GM23248 (cell line): Measurements from ENCODE around the gene MCF2L. TPM values are rescaled to one million over a fixed set of nuclear protein-coding genes. Genes with fewer than 3 reads are reported as not detected.

Experiments
- DNase-seq: peaks from one replicate; pipeline ENCODE4 v3.0.0-alpha.2; 2015
- H2AFZ ChIP-seq: fragments of 200-600 bp; sonication (generic); 2 replicates; pipeline ENCODE4 v1.6.1; 2016; ENCODE audit warnings: antibody characterized with exemption
- H3F3A ChIP-seq: fragments of 200-600 bp; sonication (generic); 2 replicates; pipeline ENCODE4 v1.6.1; 2016; ENCODE audit warnings: mild to moderate bottlenecking, antibody characterized with exemption, mixed run types; ENCODE audit not compliant: insufficient read depth
- H3K27ac ChIP-seq: fragments of 200-600 bp; sonication (generic); 2 replicates; pipeline ENCODE4 v1.5.1; 2016; ENCODE audit warnings: mild to moderate bottlenecking
- H3K27me3 ChIP-seq: fragments of 200-600 bp; sonication (generic); replicated peaks from 2 replicates; pipeline ENCODE4 v1.6.1; 2016; ENCODE audit warnings: mild to moderate bottlenecking; ENCODE audit not compliant: insufficient read depth
- H3K36me3 ChIP-seq: fragments of 200-600 bp; sonication (generic); 2 replicates; pipeline ENCODE4 v1.6.1; 2016; ENCODE audit warnings: low read depth, mild to moderate bottlenecking
- H3K4me1 ChIP-seq: fragments of 200-600 bp; sonication (generic); 2 replicates; pipeline ENCODE4 v1.6.1; 2016; ENCODE audit warnings: mild to moderate bottlenecking; ENCODE audit not compliant: insufficient read depth
- H3K4me2 ChIP-seq: fragments of 200-600 bp; sonication (generic); one replicate; pipeline ENCODE4 v1.6.1; 2016; ENCODE audit warnings: mild to moderate bottlenecking; ENCODE audit not compliant: unreplicated experiment
- H3K4me3 ChIP-seq: fragments of 200-600 bp; sonication (generic); 2 replicates; pipeline ENCODE4 v1.5.1; 2016; ENCODE audit warnings: mild to moderate bottlenecking
- H3K79me2 ChIP-seq: fragments of 200-600 bp; sonication (generic); 2 replicates; pipeline ENCODE4 v1.6.1; 2016; ENCODE audit warnings: mild to moderate bottlenecking; ENCODE audit not compliant: insufficient read depth
- H3K9ac ChIP-seq: fragments of 200-600 bp; sonication (generic); 2 replicates; pipeline ENCODE4 v1.6.1; 2016; ENCODE audit warnings: mild to moderate bottlenecking
- H3K9me2 ChIP-seq: fragments of 200-600 bp; sonication (generic); 2 replicates; pipeline ENCODE4 v1.6.1; 2016; ENCODE audit warnings: mixed run types, mild to moderate bottlenecking, moderate library complexity; ENCODE audit not compliant: insufficient read depth
- H3K9me3 ChIP-seq: fragments of 200-600 bp; sonication (generic); one replicate; pipeline ENCODE4 v1.6.1; 2017; ENCODE audit warnings: low read depth
- H4K20me1 ChIP-seq: fragments of 200-600 bp; sonication (generic); 2 replicates; pipeline ENCODE4 v1.6.0; 2016; ENCODE audit not compliant: insufficient read depth
- EZH2 ChIP-seq: fragments of 200-600 bp; sonication (generic); IDR thresholded peaks from 2 replicates; pipeline ENCODE4 v1.6.1; 2018; ENCODE audit warnings: antibody characterized with exemption, mild to moderate bottlenecking; ENCODE audit not compliant: insufficient read depth, poor library complexity, severe bottlenecking
- EZH2phosphoT487 ChIP-seq: fragments of 200-600 bp; sonication (generic); IDR thresholded peaks from 2 replicates; pipeline ENCODE4 v1.6.1; 2018; ENCODE audit warnings: antibody characterized with exemption, moderate library complexity, mild to moderate bottlenecking, low read depth; ENCODE audit not compliant: insufficient read depth
- WGBS, 2 experiments: methylation state at CpG; one replicate each; pipeline ENCODE4 v1.1.6; 2015 to 2017; ENCODE audit warnings: low lambda C conversion rate in 2 of 2, low coverage in 1 of 2; ENCODE audit errors: missing lambda C conversion rate in 2 of 2; 5-methylcytosine and 5-hydroxymethylcytosine counted together
- in situ Hi-C: fragments of 300-500 bp; cut with MboI; formaldehyde crosslinking; loops from 2 replicates; pipeline ENCODE4 v1.15.0; 2020
- polyA plus RNA-seq: library from polyadenylated mRNA; unstranded; fragments of >200 nt; fragmentation: Nextera tagmentation; extraction: Ambion mirVana; gene quantifications from 2 replicates; pipeline ENCODE4 v1.2.1, GENCODE V29; 2016
- total RNA-seq: library from RNA; depleted of rRNA; stranded (reverse); fragments of >200 nt; shearing (Covaris generic); gene quantifications from 2 replicates; pipeline ENCODE4 v1.2.3, GENCODE V29; 2014

The MCF2L gene
- total and polyA plus RNA-seq, 2 experiments from 2014 or later = not detected

- Histone ChIP-seq H3K9me3 (no peaks in the 10 kb centered on the region), H2AFZ (no peak overlapping the region), H3K9ac (no peak overlapping the region), H3K79me2 (no peaks in the 10 kb centered on the region), H3K4me2 (no peak overlapping the region), H3K4me3 (no peak overlapping the region), H3K27me3 (no peaks in the 10 kb centered on the region), H3K27ac (no peak overlapping the region), H4K20me1 (no peaks in the 10 kb centered on the region), H3K4me1 (no peaks in the 10 kb centered on the region), H3K9me2 (no peaks in the 10 kb centered on the region), H3K36me3 (no peaks in the 10 kb centered on the region), H3F3A (no peaks in the 10 kb centered on the region)
- no peak for DNase-seq
- in situ Hi-C loops = no loop called here
- TF ChIP-seq EZH2phosphoT487 = no peak
- TF ChIP-seq EZH2 = no peak
- WGBS, 2 experiments = 67 to 82% methylated on average over 13 to 15 of the region's 15 CpGs
These were observed 177.0 kb downstream of the MCF2L start for GRCh38 chr13:113145911-113146598.

- Histone ChIP-seq H4K20me1 (no peaks in the 10 kb centered on the region), H3K4me1 (no peaks in the 10 kb centered on the region), H3K9me2 (no peaks in the 10 kb centered on the region), H3F3A (no peaks in the 10 kb centered on the region), H3K36me3 (no peaks in the 10 kb centered on the region), H3K9me3 (no peaks in the 10 kb centered on the region), H2AFZ (no peak overlapping the region), H3K4me2 (no peak overlapping the region), H3K79me2 (no peaks in the 10 kb centered on the region), H3K4me3 (no peak overlapping the region), H3K27ac (no peak overlapping the region), H3K27me3 (no peaks in the 10 kb centered on the region), H3K9ac (no peak overlapping the region)
- no peak for TF ChIP-seq EZH2phosphoT487
- TF ChIP-seq EZH2 = no peak
- in situ Hi-C loops = no loop called here
- no peak for DNase-seq
- WGBS, 2 experiments = 74 to 77% methylated on average over 9 of the region's 9 CpGs
These were observed 177.7 kb downstream of the MCF2L start for GRCh38 chr13:113146750-113147149.

GRCh38 chr13:113147206-113147605 is 178.2 kb downstream of the MCF2L start:
- H3K27me3 ChIP-seq = no peaks in the 10 kb centered on the region

GRCh38 chr13:113148407-113148806 is 179.4 kb downstream of the MCF2L start:
- H2AFZ ChIP-seq = no peak overlapping the region
- DNase-seq = no peak
- H3K4me1 ChIP-seq = peaks cover 4% of the 10 kb centered on the region; the same call in 1 of the 2 replicates
- no peak overlapping the region for H3K9ac ChIP-seq
- 70 to 74% methylated on average over 13 of the region's 13 CpGs for WGBS, 2 experiments
- in situ Hi-C loops = no loop called here
- H3K79me2 ChIP-seq = no peaks in the 10 kb centered on the region
- no peak overlapping the region for H3K27ac ChIP-seq
- H3K27me3 ChIP-seq = no peaks in the 10 kb centered on the region
- no peak overlapping the region for H3K4me3 ChIP-seq
- H3K4me2 ChIP-seq = no peak overlapping the region
- TF ChIP-seq EZH2 (no peak), EZH2phosphoT487 (no peak)
- H3K36me3 ChIP-seq = no peaks in the 10 kb centered on the region
- no peaks in the 10 kb centered on the region for H3K9me2 ChIP-seq
- no peaks in the 10 kb centered on the region for H3F3A ChIP-seq
- no peaks in the 10 kb centered on the region for H4K20me1 ChIP-seq
- no peaks in the 10 kb centered on the region for H3K9me3 ChIP-seq

More at GRCh38 chr13:113147206-113147605, 178.2 kb downstream of the MCF2L start:
- Histone ChIP-seq H3K4me1 (no peaks in the 10 kb centered on the region), H3F3A (no peaks in the 10 kb centered on the region), H3K9ac (no peak overlapping the region), H3K9me3 (no peaks in the 10 kb centered on the region), H3K27ac (no peak overlapping the region), H2AFZ (no peak overlapping the region), H3K4me2 (no peak overlapping the region), H3K79me2 (no peaks in the 10 kb centered on the region), H3K36me3 (no peaks in the 10 kb centered on the region), H3K9me2 (no peaks in the 10 kb centered on the region), H3K4me3 (no peak overlapping the region), H4K20me1 (no peaks in the 10 kb centered on the region)
- in situ Hi-C loops = no loop called here
- TF ChIP-seq EZH2 = no peak
- no peak for TF ChIP-seq EZH2phosphoT487
- DNase-seq = no peak
- WGBS, 2 experiments = 54 to 63% methylated on average over 8 of the region's 8 CpGs
